GM13976 (cell line): ENCODE measurements around the gene RETREG3.
"Not testable (repeated sequence)": the region's sequence is repeated elsewhere in the genome, so short reads cannot be mapped to it uniquely, and the experiment has no call there.

Experiments used
- DNase-seq: peaks from one replicate; pipeline ENCODE4 v3.0.0; 2012; ENCODE audit warnings: low spot score
- CTCF ChIP-seq: IDR thresholded peaks from 2 replicates; pipeline ENCODE4 v1.5.1; 2012; ENCODE audit warnings: borderline replicate concordance, mild to moderate bottlenecking; ENCODE audit not compliant: insufficient read depth; ENCODE audit errors: extremely low read depth, missing control alignments, control extremely low read depth
- in situ Hi-C: fragments of 300-500 bp; cut with MboI; formaldehyde crosslinking; loops from one replicate; pipeline ENCODE4 v1.12.0; 2022; ENCODE audit warnings: low sequenced_read_pairs, mixed read lengths, inconsistent platforms; ENCODE audit not compliant: unreplicated experiment

The RETREG3 gene

GRCh38 chr17:42642336-42642735 is 33.2 kb upstream of the RETREG3 start:
- in situ Hi-C loops, result no loop called here
- no peak for DNase-seq
- no peak for TF ChIP-seq CTCF

- DNase-seq, result no peak
- in situ Hi-C loops, result no loop called here
- TF ChIP-seq CTCF, result no peak
These were observed 30.9 kb upstream of the RETREG3 start for GRCh38 chr17:42640121-42640520.

GRCh38 chr17:42639525-42640113 is 30.4 kb upstream of the RETREG3 start:
- DNase-seq, result no peak
- in situ Hi-C loops, result no loop called here
- no peak for TF ChIP-seq CTCF

- TF ChIP-seq CTCF, result no peak
- DNase-seq, result no peak
- in situ Hi-C loops, result no loop called here
These were observed 23.8 kb upstream of the RETREG3 start for GRCh38 chr17:42632949-42633444.

- DNase-seq, result no peak
- TF ChIP-seq CTCF, result no peak
These were observed 20.3 kb upstream of the RETREG3 start for GRCh38 chr17:42629411-42630009.

GRCh38 chr17:42627032-42627764 is 18.0 kb upstream of the RETREG3 start:
- DNase-seq, in situ Hi-C loops: not testable (repeated sequence)

More at GRCh38 chr17:42629411-42630009, 20.3 kb upstream of the RETREG3 start:
- in situ Hi-C loops, result no loop called here
